RKO (cell line): ENCODE measurements around the gene PHTF2.
A peak's percentile ranks its signal among the peaks of the same experiment; 100 is the strongest.

Experiments
- DNase-seq: peaks from one replicate; pipeline ENCODE4 v3.0.0-alpha.2; 2016; ENCODE audit warnings: low spot score

The PHTF2 gene

DNA sequence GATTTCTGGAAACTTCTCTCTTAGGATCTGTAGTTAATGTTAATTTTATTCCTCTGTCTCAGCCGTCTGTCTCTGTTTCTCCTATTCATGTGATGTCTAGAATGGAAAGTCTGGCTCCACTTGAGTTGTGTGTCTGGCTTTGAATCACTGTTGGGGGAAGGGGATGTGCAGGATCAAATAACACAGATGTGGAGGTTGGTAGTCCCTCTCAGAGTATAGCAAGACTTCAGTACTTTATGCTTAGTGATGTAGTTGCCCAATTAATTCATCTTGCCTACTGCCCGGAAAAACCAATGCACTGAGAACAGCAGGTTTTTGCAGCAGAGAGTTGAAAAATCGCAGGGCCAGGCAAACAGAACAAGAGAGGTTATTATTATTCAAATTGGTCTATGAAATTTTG, 79.2 kb downstream of the PHTF2 start:
- DNase-seq, result no peak

DNA sequence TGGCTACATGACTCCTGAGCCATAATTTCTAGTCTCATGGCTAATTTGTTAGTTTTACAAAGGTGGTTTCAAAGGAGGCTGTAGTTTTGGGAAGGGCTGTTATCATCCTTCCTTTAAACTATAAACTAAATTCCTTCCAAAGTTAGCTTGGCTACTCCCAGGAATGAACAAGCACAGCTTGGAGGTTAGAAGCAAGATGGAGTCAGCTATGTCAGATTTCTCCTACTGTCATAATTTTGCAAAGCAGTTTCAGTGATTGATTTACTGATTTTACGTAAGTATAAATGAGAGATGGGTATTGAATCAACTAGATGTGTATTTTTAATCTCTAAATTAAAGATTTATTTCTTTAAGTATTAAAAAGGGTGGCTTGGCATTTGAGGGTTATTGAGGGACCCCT, 79.9 kb downstream of the PHTF2 start:
- DNase-seq, result no peak

GRCh38 chr7:77879272-77879671, 80.7 kb downstream of the PHTF2 start:
- DNase-seq, result no peak

- no peak for DNase-seq
Measured at GRCh38 chr7:77881871-77882270, 83.3 kb downstream of the PHTF2 start.

DNA sequence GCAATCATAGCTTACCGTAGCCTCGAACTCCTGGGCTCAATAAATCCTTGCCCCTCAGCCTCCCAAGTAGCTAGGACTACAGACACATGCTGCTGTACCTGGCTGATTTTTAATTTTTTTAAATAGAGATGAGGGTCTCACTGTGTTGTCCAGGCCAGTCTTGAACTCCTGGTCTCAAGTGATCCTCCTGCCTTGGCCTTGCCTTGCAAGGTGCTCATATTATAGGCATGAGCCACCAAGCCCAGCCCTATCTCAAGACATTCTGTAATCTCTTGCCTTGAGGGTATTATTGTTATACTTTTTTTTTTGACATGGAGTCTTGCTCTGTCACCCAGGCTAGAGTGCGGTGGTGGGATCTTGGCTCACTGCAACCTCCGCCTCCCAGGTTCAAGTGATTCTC, 86.6 kb downstream of the PHTF2 start:
- no peak for DNase-seq

GRCh38 chr7:77887567-77887966, 89.0 kb downstream of the PHTF2 start:
- DNase-seq, result peak; percentile 75

DNA sequence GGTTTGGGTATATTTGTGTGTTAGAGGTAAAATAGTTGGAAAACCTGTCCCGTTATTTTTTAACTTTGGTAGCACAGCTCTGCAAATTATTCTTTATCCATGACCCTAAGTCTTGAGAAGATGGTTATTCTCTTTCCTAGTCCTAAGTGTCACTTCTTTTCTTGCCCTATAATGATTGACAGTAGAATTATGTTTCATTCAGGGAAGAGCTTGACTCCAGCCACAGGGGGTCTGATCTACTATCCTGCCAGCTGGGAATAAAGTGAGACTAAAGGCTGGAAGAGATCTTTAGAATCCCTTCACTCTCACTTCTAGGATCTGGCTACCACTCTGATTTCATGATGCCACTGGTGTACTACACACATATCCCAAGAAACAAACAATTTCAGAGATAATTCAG, 90.4 kb downstream of the PHTF2 start:
- DNase-seq, result no peak

GRCh38 chr7:77893813-77894212, 95.2 kb downstream of the PHTF2 start:
- DNase-seq, result no peak

DNA sequence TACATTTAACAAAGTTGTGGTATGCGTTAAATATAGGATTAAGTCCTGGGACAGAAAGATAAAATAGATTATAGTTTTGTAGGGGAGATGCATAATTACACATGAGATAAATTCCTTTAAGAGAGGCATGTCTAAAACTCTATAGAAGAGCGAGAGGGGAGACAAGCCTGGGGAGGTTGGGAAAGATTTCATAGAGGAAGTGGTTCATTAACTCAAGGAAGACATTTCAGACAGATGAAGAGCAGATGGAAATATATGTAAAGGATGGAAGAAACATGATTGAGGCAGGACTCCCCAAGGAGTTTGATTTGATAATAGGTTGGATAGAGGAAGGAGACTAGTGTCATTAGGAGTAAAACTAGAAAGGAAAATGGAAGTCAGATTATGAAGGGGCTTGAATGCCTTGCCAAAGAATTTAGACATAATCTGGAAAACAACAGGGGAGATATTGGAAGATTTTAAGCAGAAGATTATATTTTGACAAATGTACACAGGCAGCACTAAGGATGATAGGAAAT, 96.1 kb downstream of the PHTF2 start:
- DNase-seq, result no peak

- no peak for DNase-seq
Measured at GRCh38 chr7:77895905-77896304, 97.3 kb downstream of the PHTF2 start.

- no peak for DNase-seq
Measured at GRCh38 chr7:77897004-77897547, 98.5 kb downstream of the PHTF2 start.

DNA sequence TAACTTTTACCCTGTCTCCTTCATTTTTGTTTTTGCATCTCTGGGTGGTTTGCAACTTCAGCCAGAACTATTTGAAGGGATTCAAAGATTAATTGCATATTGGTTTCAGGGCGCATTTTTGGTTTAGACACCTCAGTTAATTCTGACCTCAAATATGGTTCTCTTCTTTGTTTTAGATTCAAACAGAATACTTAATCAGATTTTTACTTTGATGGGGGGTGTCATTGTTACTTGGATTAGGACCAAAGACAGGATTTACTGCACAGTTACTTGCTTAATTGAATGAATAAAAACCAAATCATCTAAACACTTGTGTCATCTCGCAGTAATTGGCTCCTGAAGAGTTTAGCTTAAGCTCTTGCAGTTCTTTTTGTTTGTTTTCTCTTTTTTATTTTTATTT, 100.9 kb downstream of the PHTF2 start:
- no peak for DNase-seq

DNA sequence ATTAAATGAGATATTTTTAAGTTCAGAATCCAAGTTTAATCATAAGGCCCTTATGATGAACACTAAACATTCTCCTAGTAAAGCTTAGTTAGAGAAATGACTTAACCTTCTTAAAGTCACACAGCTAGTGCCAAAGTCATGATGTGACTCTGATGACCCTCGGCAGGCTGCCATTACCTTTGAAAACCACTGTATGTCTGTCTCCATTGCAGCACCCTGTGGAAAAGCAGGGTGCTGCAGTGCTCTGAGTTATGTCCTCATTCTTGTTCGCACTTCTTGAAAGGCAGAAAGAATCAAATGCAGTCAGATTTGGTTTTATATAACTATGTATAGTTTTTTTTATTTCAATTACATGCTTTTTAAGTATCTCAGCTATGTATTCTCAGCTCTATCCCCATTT, 105.0 kb downstream of the PHTF2 start:
- DNase-seq, result peak; percentile 44

DNA sequence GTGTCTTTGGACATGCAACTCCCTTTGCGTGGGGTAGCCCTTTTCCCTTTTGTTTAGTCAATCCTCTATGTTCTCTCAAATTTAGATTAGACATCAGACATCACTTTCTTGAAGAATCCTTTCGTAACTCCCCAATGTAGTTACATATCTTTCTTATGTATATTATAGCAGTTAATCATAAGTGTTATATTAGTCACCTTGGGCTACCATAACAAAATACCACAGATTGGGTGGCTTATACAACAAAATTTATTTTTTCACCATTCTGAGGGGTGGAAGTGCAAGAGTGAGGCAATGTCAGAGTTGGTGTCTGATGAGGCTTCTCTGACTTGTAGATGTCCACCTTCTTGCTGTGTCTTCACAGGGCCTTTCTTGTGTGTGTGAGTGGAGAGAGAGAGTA, 105.7 kb downstream of the PHTF2 start:
- no peak for DNase-seq

DNA sequence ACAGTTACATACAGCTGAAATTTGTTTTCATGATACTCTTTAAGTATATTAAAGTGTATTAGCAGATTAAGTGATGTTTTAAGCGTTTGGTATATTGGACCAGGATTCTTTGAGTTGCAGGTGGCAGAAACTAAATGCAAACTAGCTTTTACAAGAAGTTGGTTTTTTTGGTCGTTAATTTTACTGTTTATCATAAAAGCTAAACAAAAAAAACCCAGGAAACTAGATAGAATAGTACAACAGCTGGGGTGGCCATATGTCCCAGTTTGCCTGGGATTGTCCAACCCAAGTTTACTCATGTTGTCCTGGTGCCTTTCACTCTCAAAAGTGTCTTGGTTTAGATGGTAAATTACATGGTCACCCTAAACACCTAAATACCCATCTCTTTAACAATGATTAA, 108.7 kb downstream of the PHTF2 start:
- DNase-seq, result no peak

- DNase-seq, result no peak
Measured at GRCh38 chr7:77908664-77909063, 110.1 kb downstream of the PHTF2 start.

- peak; percentile 28 for DNase-seq
Measured at GRCh38 chr7:77910124-77910523, 111.6 kb downstream of the PHTF2 start.

DNA sequence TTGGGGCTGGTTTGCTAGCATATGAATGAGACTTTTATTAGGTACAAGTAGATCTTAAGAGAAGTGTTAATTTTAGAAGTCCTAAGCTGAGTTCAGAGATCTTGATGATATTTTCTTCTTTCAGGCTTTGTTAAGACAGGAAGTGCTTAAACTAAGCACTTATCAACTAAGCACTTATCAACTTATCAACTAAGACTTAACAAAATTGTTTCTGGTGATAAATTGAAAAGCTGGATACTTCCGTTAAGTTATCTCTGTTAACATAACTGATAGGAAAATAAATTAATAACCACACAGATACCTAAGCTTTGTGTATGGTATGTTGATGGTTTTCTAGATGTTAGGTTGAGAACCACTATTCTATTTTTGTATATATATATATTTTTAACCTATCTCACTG, 113.7 kb downstream of the PHTF2 start:
- no peak for DNase-seq

DNA sequence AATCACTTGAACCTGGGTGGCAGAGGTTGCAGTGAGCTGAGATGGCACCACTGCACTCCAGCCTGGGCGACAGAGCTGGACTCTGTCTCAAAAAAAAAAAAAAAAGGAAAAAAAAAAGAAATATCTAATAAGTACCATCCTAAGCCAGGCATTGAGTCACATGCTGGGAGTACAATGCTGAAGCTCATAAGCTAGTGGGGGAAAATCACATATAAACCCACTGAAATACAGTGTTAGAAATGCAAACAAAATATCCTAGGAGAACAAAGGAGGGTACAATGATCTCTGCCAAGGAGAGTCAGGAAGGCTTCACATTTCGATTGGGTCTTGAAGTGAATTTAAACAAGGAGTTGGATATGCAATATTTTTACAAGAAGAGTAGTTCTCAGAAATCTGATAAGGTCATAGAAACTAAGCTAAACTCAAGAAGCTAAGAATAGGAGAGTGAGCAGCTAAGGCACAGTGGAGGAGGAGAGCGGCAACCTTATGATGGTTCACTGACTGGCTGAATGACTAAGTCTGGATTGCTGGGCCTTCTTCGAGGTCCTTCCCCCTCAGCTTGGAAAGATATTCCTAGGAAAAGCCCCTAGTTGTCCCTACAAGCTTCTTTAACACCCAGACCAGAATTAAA, 115.5 kb downstream of the PHTF2 start:
- no peak for DNase-seq

DNA sequence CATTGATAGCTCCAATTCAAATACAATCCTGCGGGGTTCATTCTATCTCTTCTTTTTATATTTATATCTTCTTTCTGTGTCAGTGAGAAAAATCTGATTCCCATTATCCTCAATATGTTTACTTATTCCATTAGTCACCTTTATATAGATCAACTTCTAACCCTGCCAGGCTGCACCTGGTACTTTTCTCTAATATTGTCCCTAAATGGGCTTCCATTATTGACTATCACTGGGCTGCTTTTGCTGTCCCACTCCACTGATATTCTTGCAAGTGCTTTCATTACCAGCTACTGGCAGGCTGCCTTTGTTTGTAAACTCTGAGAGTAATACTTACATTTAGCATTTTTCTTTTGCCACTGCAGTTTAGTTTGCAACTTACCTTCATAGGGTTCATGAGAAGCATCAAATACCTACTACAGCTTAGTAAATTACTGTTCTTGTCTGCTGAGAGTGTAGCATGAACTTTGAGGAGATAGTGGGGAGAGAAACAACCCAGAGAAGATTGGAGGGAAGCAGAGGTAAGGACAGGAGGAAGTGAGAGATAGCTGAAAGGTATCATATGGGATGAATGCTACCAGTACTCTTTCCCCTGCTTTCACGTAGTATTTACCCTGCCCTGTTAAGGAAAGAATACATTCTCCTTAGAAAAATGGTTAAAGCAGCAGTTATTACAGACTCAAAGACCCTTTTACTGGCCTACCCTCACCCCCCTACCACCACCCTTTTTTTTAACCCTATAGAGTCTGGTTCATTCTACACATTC, 119.1 kb downstream of the PHTF2 start:
- DNase-seq, result no peak

DNA sequence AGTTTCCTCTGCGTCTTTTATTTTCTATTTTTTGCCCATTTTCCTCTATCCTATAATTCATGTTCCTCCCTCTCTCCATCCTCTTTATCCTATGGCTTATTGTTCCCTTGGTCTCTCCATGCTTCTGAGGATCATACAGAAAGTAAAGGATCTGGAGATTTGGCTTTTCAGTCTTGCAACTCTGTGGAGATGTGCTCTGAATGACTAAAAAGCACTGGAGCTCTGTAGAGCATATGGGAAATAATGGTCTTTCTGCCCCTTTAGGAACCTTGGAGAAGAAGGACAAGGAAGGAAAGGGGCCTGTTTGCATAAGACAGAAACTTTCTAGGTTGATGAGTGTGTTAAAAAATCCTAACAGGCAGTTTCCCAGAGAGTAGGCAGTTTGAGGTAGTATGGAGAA, 120.1 kb downstream of the PHTF2 start:
- no peak for DNase-seq

DNA sequence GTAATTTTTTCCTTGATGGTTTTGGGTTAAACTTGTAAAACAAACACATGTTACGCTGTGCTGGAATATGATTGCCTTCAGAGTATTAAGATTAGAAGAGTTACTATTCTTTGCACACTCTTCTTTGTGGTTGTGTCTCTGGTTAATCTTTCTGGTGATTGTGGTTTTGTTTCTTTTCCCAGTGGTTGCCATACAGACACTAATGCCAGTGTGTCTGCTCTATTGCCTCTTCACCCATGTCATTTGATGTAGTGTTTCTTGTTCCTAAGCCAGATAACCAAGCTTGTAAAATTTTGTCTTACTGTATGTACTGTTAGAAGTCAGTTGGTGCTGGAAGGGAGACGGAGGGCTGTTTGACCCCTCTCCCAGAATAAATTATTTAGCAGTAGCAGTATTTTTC, 124.8 kb downstream of the PHTF2 start:
- no peak for DNase-seq

DNA sequence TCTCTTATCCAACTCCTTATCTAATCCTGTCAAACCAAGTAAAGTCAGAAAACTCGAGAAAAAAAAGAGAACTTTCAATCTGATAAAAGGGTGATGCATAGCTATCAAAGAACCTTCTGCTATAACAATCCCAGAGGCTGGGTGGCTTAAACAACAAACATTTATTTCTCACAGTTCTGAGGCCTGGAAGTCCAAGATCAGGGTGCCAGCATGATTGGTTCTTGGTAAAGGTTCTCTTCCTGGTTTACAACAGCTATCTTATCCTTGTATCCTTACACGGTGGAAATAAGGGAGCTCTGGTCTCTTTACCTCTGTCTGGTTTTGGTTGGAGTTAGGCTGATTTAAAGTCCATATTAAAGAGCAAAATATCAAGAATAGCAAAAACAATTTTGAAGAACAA, 131.9 kb downstream of the PHTF2 start:
- DNase-seq, result no peak

DNA sequence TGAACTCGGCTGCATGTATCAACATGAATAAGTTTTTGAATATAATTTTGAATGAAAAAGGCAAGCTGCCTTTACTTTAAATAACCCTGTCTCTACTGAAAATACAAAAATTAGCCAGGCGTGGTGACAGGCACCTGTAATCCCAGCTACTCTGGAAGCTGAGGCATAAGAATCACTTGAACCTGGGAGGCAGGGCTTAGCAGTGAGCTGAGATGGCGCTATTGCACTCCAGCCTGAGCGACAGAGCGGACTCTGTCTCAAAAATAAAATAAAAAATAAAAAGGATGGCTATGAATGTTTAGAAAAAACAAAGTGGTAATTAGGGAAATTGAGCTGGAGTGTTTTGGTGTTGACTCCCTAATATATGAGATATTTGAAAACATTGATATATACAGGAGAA, 133.3 kb downstream of the PHTF2 start:
- no peak for DNase-seq
